Muscle of leg (tissue), 11 donors: ENCODE results near the gene MMP23B. TPM values are rescaled to one million over a fixed set of nuclear protein-coding genes. Genes with fewer than 3 reads are reported as not detected.
A peak's percentile ranks its signal among the peaks of the same experiment; 100 is the strongest.

Source experiments
- DNase-seq: peaks from one replicate; pipeline ENCODE4 v3.0.0; 2013
- H3K27ac ChIP-seq: one replicate; pipeline ENCODE4 v1.5.1; 2013; ENCODE audit warnings: mild to moderate bottlenecking, low read length, control low read depth
- H3K27me3 ChIP-seq: one replicate; pipeline ENCODE4 v1.6.1; 2013; ENCODE audit warnings: low read length; ENCODE audit not compliant: control insufficient read depth, insufficient read depth
- H3K36me3 ChIP-seq: one replicate; pipeline ENCODE4 v1.6.1; 2013; ENCODE audit warnings: low read length; ENCODE audit not compliant: control insufficient read depth, insufficient read depth
- H3K4me1 ChIP-seq: one replicate; pipeline ENCODE4 v1.6.1; 2013; ENCODE audit warnings: low read length; ENCODE audit not compliant: control insufficient read depth, insufficient read depth
- H3K4me3 ChIP-seq: one replicate; pipeline ENCODE4 v1.5.1; 2013; ENCODE audit warnings: low read length, control low read depth
- H3K9me3 ChIP-seq: replicated peaks from 2 replicates; pipeline ENCODE4 v1.6.1; 2013; ENCODE audit warnings: low read depth, low read length; ENCODE audit not compliant: control insufficient read depth
- WGBS: methylation state at CpG from one replicate; pipeline ENCODE4 v1.1.5; 2013; ENCODE audit warnings: missing lambda C conversion rate; ENCODE audit not compliant: insufficient coverage; 5-methylcytosine and 5-hydroxymethylcytosine counted together
- polyA plus RNA-seq, 8 donors: library from polyadenylated mRNA; unstranded; fragments of 120-200 nt; gene quantifications; one replicate each; pipeline versions ENCODE4 v1.2.1 to v1.2.3, GENCODE V29; 2013; ENCODE audit warnings: inconsistent platforms in 1 of 8, low replicate concordance in 1 of 8; ENCODE audit not compliant: insufficient read length in 8 of 8, insufficient read depth in 1 of 8
- total RNA-seq: library from RNA; stranded (reverse); fragments of 120-200 nt; gene quantifications from one replicate; pipeline ENCODE4 v1.2.4, GENCODE V29; 2013

Gene MMP23B
- total and polyA plus RNA-seq, 9 donors = 27.6 to 55.6 (median 36.9) TPM

GRCh38 chr1:1613509-1614082 is 18.4 kb upstream of the MMP23B start:
- no peak overlapping the region for H3K27ac ChIP-seq
- DNase-seq = no peak
- H3K4me1 ChIP-seq = peaks cover 38% of the 10 kb centered on the region
- peaks cover 21% of the 10 kb centered on the region for H3K36me3 ChIP-seq
- H3K4me3 ChIP-seq = no peak overlapping the region
- 83% methylated on average over 11 of the region's 11 CpGs for WGBS
- H3K27me3 ChIP-seq = no peaks in the 10 kb centered on the region
- no peaks in the 10 kb centered on the region for H3K9me3 ChIP-seq

GRCh38 chr1:1614204-1614953 is 17.6 kb upstream of the MMP23B start:
- Histone ChIP-seq H3K36me3 (peaks cover 21% of the 10 kb centered on the region), H3K9me3 (no peaks in the 10 kb centered on the region), H3K27me3 (no peaks in the 10 kb centered on the region), H3K4me3 (peak overlapping the region; percentile 100), H3K27ac (no peak overlapping the region), H3K4me1 (peaks cover 39% of the 10 kb centered on the region)
- 29% methylated on average over 28 of the region's 30 CpGs for WGBS
- DNase-seq = no peak

GRCh38 chr1:1614954-1615255 is 17.1 kb upstream of the MMP23B start:
- H3K4me1 ChIP-seq = peaks cover 45% of the 10 kb centered on the region
- under 1% methylated on average over 23 of the region's 23 CpGs for WGBS
- DNase-seq = no peak
- peaks cover 21% of the 10 kb centered on the region for H3K36me3 ChIP-seq
- no peaks in the 10 kb centered on the region for H3K27me3 ChIP-seq
- no peaks in the 10 kb centered on the region for H3K9me3 ChIP-seq
- H3K4me3 ChIP-seq = peak overlapping the region; percentile 100
- peak overlapping the region; percentile 71 for H3K27ac ChIP-seq

- peak within 1 kb of the TSS; percentile 100 for H3K27ac ChIP-seq
- H3K4me3 ChIP-seq = peak within 1 kb of the TSS; percentile 100
- under 1% methylated on average over 107 of the region's 107 CpGs for WGBS
- H3K9me3 ChIP-seq = no peaks in the 10 kb centered on the region
- peaks cover 47% of the 10 kb centered on the region for H3K4me1 ChIP-seq
- H3K27me3 ChIP-seq = no peaks in the 10 kb centered on the region
- peaks cover 21% of the 10 kb centered on the region for H3K36me3 ChIP-seq
- peak; percentile 98 for DNase-seq
Observed at GRCh38 chr1:1615256-1616044, 16.5 kb upstream of the MMP23B start, which contains the start of gene MIB2. TSS of gene MIB2 (plus strand) at chr1:1615500. CDS start at chr1:1623453, 7,953 bp downstream.

GRCh38 chr1:1616045-1616790 is 15.8 kb upstream of the MMP23B start:
- Histone ChIP-seq H3K36me3 (peaks cover 21% of the 10 kb centered on the region), H3K4me3 (peak overlapping the region; percentile 100), H3K4me1 (peaks cover 47% of the 10 kb centered on the region), H3K9me3 (no peaks in the 10 kb centered on the region), H3K27ac (no peak overlapping the region), H3K27me3 (no peaks in the 10 kb centered on the region)
- DNase-seq = no peak
- WGBS = 4% methylated on average over 80 of the region's 80 CpGs

GRCh38 chr1:1616838-1617237 is 15.1 kb upstream of the MMP23B start:
- peak overlapping the region; percentile 54 for H3K4me3 ChIP-seq
- no peak for DNase-seq
- H3K9me3 ChIP-seq = no peaks in the 10 kb centered on the region
- H3K4me1 ChIP-seq = peaks cover 48% of the 10 kb centered on the region
- no peak overlapping the region for H3K27ac ChIP-seq
- 80% methylated on average over 14 of the region's 19 CpGs for WGBS
- H3K36me3 ChIP-seq = peaks cover 21% of the 10 kb centered on the region
- no peaks in the 10 kb centered on the region for H3K27me3 ChIP-seq

- no peak for DNase-seq
- 86% methylated on average over 7 of the region's 11 CpGs for WGBS
- H3K4me3 ChIP-seq = no peak overlapping the region
- H3K27me3 ChIP-seq = no peaks in the 10 kb centered on the region
- no peaks in the 10 kb centered on the region for H3K9me3 ChIP-seq
- peaks cover 53% of the 10 kb centered on the region for H3K4me1 ChIP-seq
- H3K36me3 ChIP-seq = peaks cover 24% of the 10 kb centered on the region
- no peak overlapping the region for H3K27ac ChIP-seq
Observed at GRCh38 chr1:1617516-1617915, 14.5 kb upstream of the MMP23B start.

GRCh38 chr1:1617925-1618324 is 14.0 kb upstream of the MMP23B start:
- Histone ChIP-seq H3K4me1 (peaks cover 55% of the 10 kb centered on the region), H3K36me3 (peaks cover 26% of the 10 kb centered on the region), H3K4me3 (no peak overlapping the region), H3K9me3 (no peaks in the 10 kb centered on the region), H3K27me3 (no peaks in the 10 kb centered on the region), H3K27ac (no peak overlapping the region)
- no peak for DNase-seq
- 97% methylated on average over 6 of the region's 6 CpGs for WGBS

- Histone ChIP-seq H3K4me1 (peaks cover 55% of the 10 kb centered on the region), H3K27ac (no peak overlapping the region), H3K27me3 (no peaks in the 10 kb centered on the region), H3K9me3 (no peaks in the 10 kb centered on the region), H3K36me3 (peaks cover 26% of the 10 kb centered on the region), H3K4me3 (no peak overlapping the region)
- DNase-seq = no peak
- WGBS = 98% methylated on average over 7 of the region's 9 CpGs
Observed at GRCh38 chr1:1618396-1619068, 13.4 kb upstream of the MMP23B start.
